Measurements from ENCODE around the gene RHOB.

DNA sequence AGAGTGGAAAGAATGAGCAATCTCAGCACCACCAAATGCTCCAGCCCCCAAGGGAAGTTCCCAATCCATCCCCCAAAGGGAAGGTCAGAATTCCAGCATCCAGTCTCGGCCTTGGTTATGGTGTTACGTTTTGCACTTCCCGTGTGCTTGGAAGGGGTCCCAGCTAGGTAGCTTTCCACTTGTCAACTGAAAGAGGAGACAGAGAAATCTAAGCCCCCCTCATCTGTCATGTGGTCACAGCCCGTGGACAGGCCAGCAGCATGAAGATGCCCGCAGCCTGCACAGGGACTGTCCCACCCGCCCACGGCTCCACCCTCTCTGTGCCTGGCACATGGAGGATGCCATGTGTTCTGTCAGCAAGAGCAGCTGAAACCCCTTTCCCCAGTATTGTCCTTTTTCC, 32.1 kb downstream of the RHOB start:
- TF ChIP-seq POLR2AphosphoS5 (IDR thresholded peaks at IDR 0.05; ENCODE audit: low read depth, low read length): no peak
- TF ChIP-seq, protein P1, sequence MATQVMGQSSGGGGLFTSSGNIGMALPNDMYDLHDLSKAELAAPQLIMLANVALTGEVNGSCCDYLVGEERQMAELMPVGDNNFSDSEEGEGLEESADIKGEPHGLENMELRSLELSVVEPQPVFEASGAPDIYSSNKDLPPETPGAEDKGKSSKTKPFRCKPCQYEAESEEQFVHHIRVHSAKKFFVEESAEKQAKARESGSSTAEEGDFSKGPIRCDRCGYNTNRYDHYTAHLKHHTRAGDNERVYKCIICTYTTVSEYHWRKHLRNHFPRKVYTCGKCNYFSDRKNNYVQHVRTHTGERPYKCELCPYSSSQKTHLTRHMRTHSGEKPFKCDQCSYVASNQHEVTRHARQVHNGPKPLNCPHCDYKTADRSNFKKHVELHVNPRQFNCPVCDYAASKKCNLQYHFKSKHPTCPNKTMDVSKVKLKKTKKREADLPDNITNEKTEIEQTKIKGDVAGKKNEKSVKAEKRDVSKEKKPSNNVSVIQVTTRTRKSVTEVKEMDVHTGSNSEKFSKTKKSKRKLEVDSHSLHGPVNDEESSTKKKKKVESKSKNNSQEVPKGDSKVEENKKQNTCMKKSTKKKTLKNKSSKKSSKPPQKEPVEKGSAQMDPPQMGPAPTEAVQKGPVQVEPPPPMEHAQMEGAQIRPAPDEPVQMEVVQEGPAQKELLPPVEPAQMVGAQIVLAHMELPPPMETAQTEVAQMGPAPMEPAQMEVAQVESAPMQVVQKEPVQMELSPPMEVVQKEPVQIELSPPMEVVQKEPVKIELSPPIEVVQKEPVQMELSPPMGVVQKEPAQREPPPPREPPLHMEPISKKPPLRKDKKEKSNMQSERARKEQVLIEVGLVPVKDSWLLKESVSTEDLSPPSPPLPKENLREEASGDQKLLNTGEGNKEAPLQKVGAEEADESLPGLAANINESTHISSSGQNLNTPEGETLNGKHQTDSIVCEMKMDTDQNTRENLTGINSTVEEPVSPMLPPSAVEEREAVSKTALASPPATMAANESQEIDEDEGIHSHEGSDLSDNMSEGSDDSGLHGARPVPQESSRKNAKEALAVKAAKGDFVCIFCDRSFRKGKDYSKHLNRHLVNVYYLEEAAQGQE (IDR thresholded peaks at IDR 0.05; ENCODE audit: low read depth, low read length): no peak
- TF ChIP-seq, protein P2, sequence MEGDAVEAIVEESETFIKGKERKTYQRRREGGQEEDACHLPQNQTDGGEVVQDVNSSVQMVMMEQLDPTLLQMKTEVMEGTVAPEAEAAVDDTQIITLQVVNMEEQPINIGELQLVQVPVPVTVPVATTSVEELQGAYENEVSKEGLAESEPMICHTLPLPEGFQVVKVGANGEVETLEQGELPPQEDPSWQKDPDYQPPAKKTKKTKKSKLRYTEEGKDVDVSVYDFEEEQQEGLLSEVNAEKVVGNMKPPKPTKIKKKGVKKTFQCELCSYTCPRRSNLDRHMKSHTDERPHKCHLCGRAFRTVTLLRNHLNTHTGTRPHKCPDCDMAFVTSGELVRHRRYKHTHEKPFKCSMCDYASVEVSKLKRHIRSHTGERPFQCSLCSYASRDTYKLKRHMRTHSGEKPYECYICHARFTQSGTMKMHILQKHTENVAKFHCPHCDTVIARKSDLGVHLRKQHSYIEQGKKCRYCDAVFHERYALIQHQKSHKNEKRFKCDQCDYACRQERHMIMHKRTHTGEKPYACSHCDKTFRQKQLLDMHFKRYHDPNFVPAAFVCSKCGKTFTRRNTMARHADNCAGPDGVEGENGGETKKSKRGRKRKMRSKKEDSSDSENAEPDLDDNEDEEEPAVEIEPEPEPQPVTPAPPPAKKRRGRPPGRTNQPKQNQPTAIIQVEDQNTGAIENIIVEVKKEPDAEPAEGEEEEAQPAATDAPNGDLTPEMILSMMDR (IDR thresholded peaks at IDR 0.05): no peak
- TF ChIP-seq, protein P3, sequence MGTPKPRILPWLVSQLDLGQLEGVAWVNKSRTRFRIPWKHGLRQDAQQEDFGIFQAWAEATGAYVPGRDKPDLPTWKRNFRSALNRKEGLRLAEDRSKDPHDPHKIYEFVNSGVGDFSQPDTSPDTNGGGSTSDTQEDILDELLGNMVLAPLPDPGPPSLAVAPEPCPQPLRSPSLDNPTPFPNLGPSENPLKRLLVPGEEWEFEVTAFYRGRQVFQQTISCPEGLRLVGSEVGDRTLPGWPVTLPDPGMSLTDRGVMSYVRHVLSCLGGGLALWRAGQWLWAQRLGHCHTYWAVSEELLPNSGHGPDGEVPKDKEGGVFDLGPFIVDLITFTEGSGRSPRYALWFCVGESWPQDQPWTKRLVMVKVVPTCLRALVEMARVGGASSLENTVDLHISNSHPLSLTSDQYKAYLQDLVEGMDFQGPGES (IDR thresholded peaks at IDR 0.05; ENCODE audit: low read depth, low read length): no peak
- TF ChIP-seq EP300 (IDR thresholded peaks at IDR 0.05; ENCODE audit: borderline replicate concordance in 1 of 2, low read depth in 1 of 2, low read length in 1 of 2): no peak
- TF ChIP-seq, protein P4, sequence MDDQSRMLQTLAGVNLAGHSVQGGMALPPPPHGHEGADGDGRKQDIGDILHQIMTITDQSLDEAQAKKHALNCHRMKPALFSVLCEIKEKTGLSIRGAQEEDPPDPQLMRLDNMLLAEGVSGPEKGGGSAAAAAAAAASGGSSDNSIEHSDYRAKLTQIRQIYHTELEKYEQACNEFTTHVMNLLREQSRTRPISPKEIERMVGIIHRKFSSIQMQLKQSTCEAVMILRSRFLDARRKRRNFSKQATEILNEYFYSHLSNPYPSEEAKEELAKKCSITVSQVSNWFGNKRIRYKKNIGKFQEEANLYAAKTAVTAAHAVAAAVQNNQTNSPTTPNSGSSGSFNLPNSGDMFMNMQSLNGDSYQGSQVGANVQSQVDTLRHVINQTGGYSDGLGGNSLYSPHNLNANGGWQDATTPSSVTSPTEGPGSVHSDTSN (IDR thresholded peaks at IDR 0.05): no peak
- no peak for TF ChIP-seq GABPA (IDR thresholded peaks at IDR 0.05; ENCODE audit: low read depth)
- TF ChIP-seq, protein P5, sequence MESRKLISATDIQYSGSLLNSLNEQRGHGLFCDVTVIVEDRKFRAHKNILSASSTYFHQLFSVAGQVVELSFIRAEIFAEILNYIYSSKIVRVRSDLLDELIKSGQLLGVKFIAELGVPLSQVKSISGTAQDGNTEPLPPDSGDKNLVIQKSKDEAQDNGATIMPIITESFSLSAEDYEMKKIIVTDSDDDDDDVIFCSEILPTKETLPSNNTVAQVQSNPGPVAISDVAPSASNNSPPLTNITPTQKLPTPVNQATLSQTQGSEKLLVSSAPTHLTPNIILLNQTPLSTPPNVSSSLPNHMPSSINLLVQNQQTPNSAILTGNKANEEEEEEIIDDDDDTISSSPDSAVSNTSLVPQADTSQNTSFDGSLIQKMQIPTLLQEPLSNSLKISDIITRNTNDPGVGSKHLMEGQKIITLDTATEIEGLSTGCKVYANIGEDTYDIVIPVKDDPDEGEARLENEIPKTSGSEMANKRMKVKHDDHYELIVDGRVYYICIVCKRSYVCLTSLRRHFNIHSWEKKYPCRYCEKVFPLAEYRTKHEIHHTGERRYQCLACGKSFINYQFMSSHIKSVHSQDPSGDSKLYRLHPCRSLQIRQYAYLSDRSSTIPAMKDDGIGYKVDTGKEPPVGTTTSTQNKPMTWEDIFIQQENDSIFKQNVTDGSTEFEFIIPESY (IDR thresholded peaks at IDR 0.05; ENCODE audit: borderline replicate concordance, low read depth): no peak
- no peak for TF ChIP-seq SIN3A (IDR thresholded peaks at IDR 0.05; ENCODE audit: borderline replicate concordance, low read depth, low read length)
- no peak for TF ChIP-seq RAD21 (IDR thresholded peaks at IDR 0.05; ENCODE audit: low read length)
- no peak for TF ChIP-seq TAF1 (IDR thresholded peaks at IDR 0.05; ENCODE audit: borderline replicate concordance, low read depth, low read length)

Measured in SK-N-SH (cell line).